AG08395 (cell line): ENCODE data around the gene SULT1A4.
"Not testable (repeated sequence)": the region's sequence is repeated elsewhere in the genome, so short reads cannot be mapped to it uniquely, and the experiment has no call there.

Experiments used
- DNase-seq: peaks from one replicate; pipeline ENCODE4 v3.0.0; 2012; ENCODE audit warnings: mixed read lengths, low spot score

SULT1A4 gene

GRCh38 chr16:29459706-29460646 is at the start of gene SULT1A4:
TSS of gene SULT1A4 (plus strand) at chr16:29459913. CDS start at chr16:29461386, 1,473 bp downstream.
- DNase-seq = not testable (repeated sequence)

- not testable (repeated sequence) for DNase-seq
Measured at GRCh38 chr16:29423587-29423986, 36.1 kb upstream of the SULT1A4 start.

- not testable (repeated sequence) for DNase-seq
Measured at GRCh38 chr16:29425390-29425789, 34.3 kb upstream of the SULT1A4 start.

GRCh38 chr16:29453754-29454153 is 6.0 kb upstream of the SULT1A4 start:
- DNase-seq = not testable (repeated sequence)

GRCh38 chr16:29454269-29454668 is 5.4 kb upstream of the SULT1A4 start, which contains the start of the genes BOLA2 and SLX1B:
TSS of gene BOLA2 (minus strand) at chr16:29454351. CDS start at chr16:29454253, 98 bp downstream.
TSS of gene SLX1B (plus strand) at chr16:29454533.
- not testable (repeated sequence) for DNase-seq

GRCh38 chr16:29454828-29455227 is 4.9 kb upstream of the SULT1A4 start:
- not testable (repeated sequence) for DNase-seq

- DNase-seq = not testable (repeated sequence)
Measured at GRCh38 chr16:29457660-29458059, 2.1 kb upstream of the SULT1A4 start.

- not testable (repeated sequence) for DNase-seq
Measured at GRCh38 chr16:29460647-29461030, 926 bp downstream of the SULT1A4 start.

GRCh38 chr16:29465985-29466824 is 6.5 kb downstream of the SULT1A4 start:
- DNase-seq = not testable (repeated sequence)

GRCh38 chr16:29466904-29467303 is 7.2 kb downstream of the SULT1A4 start:
- DNase-seq = not testable (repeated sequence)

GRCh38 chr16:29467654-29468366 is 8.1 kb downstream of the SULT1A4 start:
- DNase-seq = not testable (repeated sequence)

GRCh38 chr16:29469660-29470059 is 9.9 kb downstream of the SULT1A4 start:
- DNase-seq = not testable (repeated sequence)

- DNase-seq = not testable (repeated sequence)
Measured at GRCh38 chr16:29472065-29472464, 12.4 kb downstream of the SULT1A4 start.

- not testable (repeated sequence) for DNase-seq
Measured at GRCh38 chr16:29482276-29482675, 22.6 kb downstream of the SULT1A4 start.

GRCh38 chr16:29506308-29506707 is 46.6 kb downstream of the SULT1A4 start, which contains the start of gene NPIPB12:
TSS of gene NPIPB12 (minus strand) at chr16:29506408.
- DNase-seq = not testable (repeated sequence)
